Osteoblast (primary cell): Measurements from ENCODE around the gene TNFRSF14. TPM values are rescaled to one million over a fixed set of nuclear protein-coding genes. Genes with fewer than 3 reads are reported as not detected.

Experiments
- DNase-seq: peaks from one replicate; pipeline ENCODE4 v3.0.0; 2011; ENCODE audit warnings: low spot score, mixed read lengths; ENCODE audit not compliant: insufficient read length; ENCODE audit errors: missing footprints
- H2AFZ ChIP-seq: 2 replicates; pipeline ENCODE4 v1.6.0; 2011; ENCODE audit warnings: mild to moderate bottlenecking, low read length
- H3K27ac ChIP-seq: 2 replicates; pipeline ENCODE4 v1.5.1; 2011; ENCODE audit warnings: mild to moderate bottlenecking, low read depth, low read length, moderate library complexity
- H3K27me3 ChIP-seq: 2 replicates; pipeline ENCODE4 v1.6.0; 2012; ENCODE audit warnings: mild to moderate bottlenecking, control low read depth, inconsistent platforms, low read length, moderate library complexity; ENCODE audit not compliant: insufficient read depth
- H3K36me3 ChIP-seq: 2 replicates; pipeline ENCODE4 v1.5.1; 2011; ENCODE audit warnings: mild to moderate bottlenecking, low read length, control low read depth, moderate library complexity; ENCODE audit not compliant: insufficient read depth
- H3K4me1 ChIP-seq: 2 replicates; pipeline ENCODE4 v1.5.1; 2011; ENCODE audit warnings: mild to moderate bottlenecking, low read length, control low read depth, moderate library complexity; ENCODE audit not compliant: insufficient read depth
- H3K4me2 ChIP-seq: 2 replicates; pipeline ENCODE4 v1.6.0; 2011; ENCODE audit warnings: mild to moderate bottlenecking, low read length; ENCODE audit not compliant: insufficient read depth
- H3K4me3 ChIP-seq: fragments of 200-600 bp; sonication (generic); 3 replicates; pipeline ENCODE4 v1.5.1; 2012; ENCODE audit warnings: mild to moderate bottlenecking, low read length, inconsistent platforms; ENCODE audit not compliant: insufficient read depth
- H3K79me2 ChIP-seq: 2 replicates; pipeline ENCODE4 v1.6.0; 2012; ENCODE audit warnings: mild to moderate bottlenecking, low read length, control low read depth, inconsistent platforms; ENCODE audit not compliant: insufficient read depth
- H3K9me3 ChIP-seq: 2 replicates; pipeline ENCODE4 v1.5.1; 2011; ENCODE audit warnings: low read depth, low read length, control low read depth
- H4K20me1 ChIP-seq: 2 replicates; pipeline ENCODE4 v1.6.0; 2012; ENCODE audit warnings: mild to moderate bottlenecking, low read length, control low read depth; ENCODE audit not compliant: insufficient read depth
- CTCF ChIP-seq: IDR thresholded peaks from 2 replicates; pipeline ENCODE4 v1.5.1; 2011; ENCODE audit warnings: mild to moderate bottlenecking, low read depth, low read length, moderate library complexity; ENCODE audit errors: extremely low read depth
- total RNA-seq: library from RNA; depleted of rRNA; stranded (reverse); fragments of >200 nt; gene quantifications from 2 replicates; pipeline ENCODE4 v1.2.3, GENCODE V29; 2012

TNFRSF14 gene
- total RNA-seq, 1 donor = 36.6 TPM

DNA sequence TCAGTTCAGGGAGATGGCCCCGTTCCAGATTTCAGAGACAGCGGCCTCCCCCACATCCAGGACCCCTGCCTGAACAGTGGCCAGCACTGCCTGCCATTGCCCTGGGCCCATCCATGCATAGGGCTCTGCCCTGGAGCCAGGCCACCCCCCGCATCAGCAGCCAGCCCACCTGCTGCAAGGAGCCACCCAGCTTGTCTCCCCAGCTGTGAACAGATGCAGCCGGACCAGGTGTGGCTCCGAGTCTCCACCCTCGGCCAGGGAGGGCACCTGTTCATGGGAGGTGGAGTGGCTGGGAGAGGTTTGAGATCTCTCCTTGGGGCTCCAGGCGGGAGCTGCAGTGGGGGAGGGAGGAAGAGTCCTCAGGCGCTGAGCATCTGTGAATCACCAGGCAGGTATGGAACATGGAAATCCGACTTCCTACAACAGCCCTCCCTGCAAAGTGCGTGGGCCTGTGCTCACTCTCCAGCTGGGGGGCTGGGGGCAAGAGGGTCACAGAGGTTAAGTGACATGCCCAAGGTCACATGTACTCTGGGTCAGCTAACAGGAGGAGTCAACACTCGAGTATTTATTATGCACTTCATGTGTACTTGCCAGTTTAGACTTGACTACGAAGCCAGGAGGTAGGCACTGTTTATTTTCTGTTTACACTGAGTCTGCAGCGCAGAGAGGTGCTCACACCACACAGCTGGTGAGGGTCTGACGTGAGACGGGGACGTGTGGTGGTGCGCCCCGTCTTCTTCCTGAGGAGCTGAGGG lies 21.3 kb upstream of the TNFRSF14 start:
- no peak for DNase-seq
- no peak overlapping the region for H3K4me2 ChIP-seq
- H3K9me3 ChIP-seq = no peaks in the 10 kb centered on the region
- H3K27me3 ChIP-seq = peaks cover 17% of the 10 kb centered on the region
- no peak overlapping the region for H2AFZ ChIP-seq
- H3K4me1 ChIP-seq = peaks cover 7% of the 10 kb centered on the region
- H3K36me3 ChIP-seq = no peaks in the 10 kb centered on the region
- no peaks in the 10 kb centered on the region for H3K79me2 ChIP-seq
- no peaks in the 10 kb centered on the region for H4K20me1 ChIP-seq
- H3K27ac ChIP-seq = no peak overlapping the region
- H3K4me3 ChIP-seq = no peak overlapping the region
- no peak for TF ChIP-seq CTCF

DNA sequence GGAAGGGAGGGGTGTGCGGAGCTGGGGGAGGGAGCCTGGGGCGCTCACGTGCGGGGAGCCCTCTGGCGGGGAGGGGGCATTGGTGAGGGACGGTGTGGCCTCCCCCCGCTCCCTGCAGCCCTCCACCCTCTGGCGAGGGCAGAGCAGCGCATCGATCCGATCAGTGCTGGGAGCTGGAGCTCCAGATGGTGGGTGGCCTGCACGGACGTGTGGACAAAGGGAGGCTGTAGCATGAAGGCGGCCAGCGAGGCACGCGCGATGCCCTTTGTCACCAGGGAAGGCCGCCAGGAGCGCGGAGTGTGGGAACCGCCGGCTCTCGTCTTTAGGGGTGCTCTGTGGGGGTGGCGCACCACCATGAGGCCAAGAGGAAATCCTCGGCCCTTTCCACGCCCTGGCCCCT lies 20.7 kb upstream of the TNFRSF14 start:
- no peak for DNase-seq
- Histone ChIP-seq H3K79me2 (no peaks in the 10 kb centered on the region), H3K9me3 (no peaks in the 10 kb centered on the region), H3K4me1 (peaks cover 7% of the 10 kb centered on the region), H3K27ac (no peak overlapping the region), H3K4me2 (no peak overlapping the region), H3K4me3 (no peak overlapping the region), H3K36me3 (no peaks in the 10 kb centered on the region), H2AFZ (no peak overlapping the region), H4K20me1 (no peaks in the 10 kb centered on the region), H3K27me3 (peaks cover 15% of the 10 kb centered on the region)
- TF ChIP-seq CTCF = no peak

DNA sequence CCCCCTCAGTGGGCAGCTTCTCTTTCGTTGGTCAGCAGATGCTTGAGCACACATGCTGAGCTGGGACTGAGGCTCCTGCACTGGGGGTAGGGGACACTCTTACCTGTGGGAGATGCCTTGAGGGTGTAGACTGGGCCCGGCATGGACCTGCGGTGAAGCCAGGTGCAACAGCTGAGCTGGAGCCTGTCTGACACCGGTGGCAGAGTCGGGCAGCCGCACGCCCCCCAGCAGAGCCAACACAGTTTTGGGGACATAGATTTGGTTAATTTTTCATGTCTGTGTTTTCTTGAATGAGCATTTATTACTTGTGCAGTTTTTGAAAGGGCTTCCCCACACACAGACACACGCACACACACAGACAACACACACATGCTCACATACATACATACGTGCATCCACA lies 20.2 kb upstream of the TNFRSF14 start:
- H3K79me2 ChIP-seq = no peaks in the 10 kb centered on the region
- H4K20me1 ChIP-seq = no peaks in the 10 kb centered on the region
- TF ChIP-seq CTCF = no peak
- H3K4me3 ChIP-seq = no peak overlapping the region
- H3K27ac ChIP-seq = no peak overlapping the region
- H3K4me2 ChIP-seq = no peak overlapping the region
- H3K36me3 ChIP-seq = no peaks in the 10 kb centered on the region
- no peaks in the 10 kb centered on the region for H3K9me3 ChIP-seq
- peaks cover 7% of the 10 kb centered on the region for H3K4me1 ChIP-seq
- H2AFZ ChIP-seq = no peak overlapping the region
- no peak for DNase-seq
- H3K27me3 ChIP-seq = peaks cover 10% of the 10 kb centered on the region

DNA sequence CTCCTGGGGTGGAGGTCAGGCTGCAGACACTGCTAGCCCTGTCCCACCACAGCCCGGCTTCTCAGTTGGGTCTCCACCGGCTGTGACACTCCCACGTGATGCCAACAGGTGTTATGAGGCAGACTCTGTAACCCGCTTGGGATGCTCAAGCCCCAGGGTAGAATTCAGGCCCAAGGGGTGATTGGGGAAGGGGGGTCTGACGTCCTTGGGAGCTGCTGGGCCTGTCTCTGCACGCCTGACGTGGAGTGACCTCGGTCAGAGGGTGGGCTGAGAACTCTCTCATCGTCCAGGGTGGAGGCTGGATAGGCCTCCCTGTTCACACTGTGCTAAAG lies 18.4 kb upstream of the TNFRSF14 start:
- no peaks in the 10 kb centered on the region for H3K9me3 ChIP-seq
- no peak for TF ChIP-seq CTCF

More for the DNA sequence above, 18.4 kb upstream of the TNFRSF14 start:
- peaks cover 2% of the 10 kb centered on the region for H3K27me3 ChIP-seq
- no peak overlapping the region for H3K27ac ChIP-seq
- H3K36me3 ChIP-seq = no peaks in the 10 kb centered on the region
- H3K4me2 ChIP-seq = no peak overlapping the region
- no peak overlapping the region for H3K4me3 ChIP-seq
- no peaks in the 10 kb centered on the region for H3K79me2 ChIP-seq
- no peak overlapping the region for H2AFZ ChIP-seq
- no peak for DNase-seq
- H3K4me1 ChIP-seq = peaks cover 7% of the 10 kb centered on the region
- H4K20me1 ChIP-seq = no peaks in the 10 kb centered on the region
